8988T (cell line): ENCODE results near the gene DCK.
"Not testable (repeated sequence)": the region's sequence is repeated elsewhere in the genome, so short reads cannot be mapped to it uniquely, and the experiment has no call there.

Experiments
- DNase-seq: peaks from one replicate; pipeline ENCODE4 v3.0.0; 2011

DCK gene

GRCh38 chr4:70993181-70994068 is at the start of gene DCK:
DCK (plus strand) TSS chr4:70993649; CDS start chr4:70993836, 187 bp downstream.
- peak; percentile 65 for DNase-seq

GRCh38 chr4:70945046-70945445 is 48.4 kb upstream of the DCK start:
- DNase-seq = no peak

GRCh38 chr4:70945452-70946055 is 47.9 kb upstream of the DCK start:
- no peak for DNase-seq

GRCh38 chr4:70946939-70947338 is 46.5 kb upstream of the DCK start:
- no peak for DNase-seq

GRCh38 chr4:70948665-70949260 is 44.7 kb upstream of the DCK start:
- no peak for DNase-seq

GRCh38 chr4:70954032-70954431 is 39.4 kb upstream of the DCK start:
- no peak for DNase-seq

- DNase-seq = no peak
Observed at GRCh38 chr4:70956549-70957210, 36.8 kb upstream of the DCK start.

- no peak for DNase-seq
Observed at GRCh38 chr4:70958681-70959080, 34.8 kb upstream of the DCK start.

GRCh38 chr4:70969076-70969475 is 24.4 kb upstream of the DCK start:
- DNase-seq = no peak

- DNase-seq = no peak
Observed at GRCh38 chr4:70976252-70976651, 17.2 kb upstream of the DCK start.

- no peak for DNase-seq
Observed at GRCh38 chr4:70979445-70980008, 13.9 kb upstream of the DCK start.

- DNase-seq = no peak
Observed at GRCh38 chr4:70980196-70980595, 13.3 kb upstream of the DCK start.

- DNase-seq = no peak
Observed at GRCh38 chr4:70984106-70984505, 9.3 kb upstream of the DCK start.

- DNase-seq = no peak
Observed at GRCh38 chr4:70984589-70984988, 8.9 kb upstream of the DCK start.

GRCh38 chr4:70991596-70991995 is 1.9 kb upstream of the DCK start:
- no peak for DNase-seq

GRCh38 chr4:70992391-70992881 is 1.0 kb upstream of the DCK start:
- DNase-seq = no peak

- no peak for DNase-seq
Observed at GRCh38 chr4:70994069-70994366, 569 bp downstream of the DCK start.

GRCh38 chr4:70994387-70995099 is 1.1 kb downstream of the DCK start:
- DNase-seq = no peak

GRCh38 chr4:70996018-70996360 is 2.5 kb downstream of the DCK start:
- no peak for DNase-seq

GRCh38 chr4:70997036-70997435 is 3.6 kb downstream of the DCK start:
- DNase-seq = no peak

- DNase-seq = no peak
Observed at GRCh38 chr4:70997546-70997945, 4.1 kb downstream of the DCK start.

- DNase-seq = not testable (repeated sequence)
Observed at GRCh38 chr4:70999639-71000038, 6.2 kb downstream of the DCK start.

GRCh38 chr4:71001363-71001762 is 7.9 kb downstream of the DCK start:
- not testable (repeated sequence) for DNase-seq
